Fibroblast of skin of abdomen (primary cell): ENCODE measurements around the gene EPB41L1.
A peak's percentile ranks its signal among the peaks of the same experiment; 100 is the strongest.
"Not testable (repeated sequence)": the region's sequence is repeated elsewhere in the genome, so short reads cannot be mapped to it uniquely, and the experiment has no call there.

Experiments used
- DNase-seq: peaks from one replicate; pipeline ENCODE4 v3.0.0-alpha.2; 2013

EPB41L1 gene

GRCh38 chr20:36126836-36127527, 27.6 kb upstream of the EPB41L1 start:
- DNase-seq, result no peak

- DNase-seq, result peak; percentile 61
Observed at GRCh38 chr20:36128463-36129159, 25.9 kb upstream of the EPB41L1 start.

- DNase-seq, result no peak
Observed at GRCh38 chr20:36129160-36129543, 25.4 kb upstream of the EPB41L1 start.

GRCh38 chr20:36130390-36130789, 24.1 kb upstream of the EPB41L1 start:
- no peak for DNase-seq

- no peak for DNase-seq
Observed at GRCh38 chr20:36132802-36133211, 21.7 kb upstream of the EPB41L1 start.

GRCh38 chr20:36133821-36134220, 20.7 kb upstream of the EPB41L1 start:
- no peak for DNase-seq

GRCh38 chr20:36135159-36135558, 19.4 kb upstream of the EPB41L1 start:
- no peak for DNase-seq

- no peak for DNase-seq
Observed at GRCh38 chr20:36135821-36136220, 18.7 kb upstream of the EPB41L1 start.

GRCh38 chr20:36137313-36137712, 17.2 kb upstream of the EPB41L1 start:
- DNase-seq, result not testable (repeated sequence)

GRCh38 chr20:36141310-36141709, 13.2 kb upstream of the EPB41L1 start:
- no peak for DNase-seq

GRCh38 chr20:36144336-36144735, 10.2 kb upstream of the EPB41L1 start:
- DNase-seq, result no peak

- no peak for DNase-seq
Observed at GRCh38 chr20:36145877-36146707, 8.4 kb upstream of the EPB41L1 start.

GRCh38 chr20:36147690-36148089, 6.8 kb upstream of the EPB41L1 start:
- DNase-seq, result peak; percentile 72

GRCh38 chr20:36148439-36148838, 6.1 kb upstream of the EPB41L1 start:
- no peak for DNase-seq

- no peak for DNase-seq
Observed at GRCh38 chr20:36149012-36149411, 5.5 kb upstream of the EPB41L1 start.

GRCh38 chr20:36149469-36149868, 5.1 kb upstream of the EPB41L1 start:
- no peak for DNase-seq

GRCh38 chr20:36150489-36150846, 4.1 kb upstream of the EPB41L1 start:
- DNase-seq, result no peak

GRCh38 chr20:36150847-36151539, 3.5 kb upstream of the EPB41L1 start:
- no peak for DNase-seq

- DNase-seq, result no peak
Observed at GRCh38 chr20:36152261-36152660, 2.3 kb upstream of the EPB41L1 start.

- DNase-seq, result no peak
Observed at GRCh38 chr20:36153204-36153603, 1.3 kb upstream of the EPB41L1 start.

GRCh38 chr20:36153736-36154699, 522 bp upstream of the EPB41L1 start:
- DNase-seq, result peak; percentile 76

- DNase-seq, result no peak
Observed at GRCh38 chr20:36155629-36155971, 1.1 kb downstream of the EPB41L1 start.
